ENCODE results near the gene IQSEC1.

IQSEC1 gene

DNA sequence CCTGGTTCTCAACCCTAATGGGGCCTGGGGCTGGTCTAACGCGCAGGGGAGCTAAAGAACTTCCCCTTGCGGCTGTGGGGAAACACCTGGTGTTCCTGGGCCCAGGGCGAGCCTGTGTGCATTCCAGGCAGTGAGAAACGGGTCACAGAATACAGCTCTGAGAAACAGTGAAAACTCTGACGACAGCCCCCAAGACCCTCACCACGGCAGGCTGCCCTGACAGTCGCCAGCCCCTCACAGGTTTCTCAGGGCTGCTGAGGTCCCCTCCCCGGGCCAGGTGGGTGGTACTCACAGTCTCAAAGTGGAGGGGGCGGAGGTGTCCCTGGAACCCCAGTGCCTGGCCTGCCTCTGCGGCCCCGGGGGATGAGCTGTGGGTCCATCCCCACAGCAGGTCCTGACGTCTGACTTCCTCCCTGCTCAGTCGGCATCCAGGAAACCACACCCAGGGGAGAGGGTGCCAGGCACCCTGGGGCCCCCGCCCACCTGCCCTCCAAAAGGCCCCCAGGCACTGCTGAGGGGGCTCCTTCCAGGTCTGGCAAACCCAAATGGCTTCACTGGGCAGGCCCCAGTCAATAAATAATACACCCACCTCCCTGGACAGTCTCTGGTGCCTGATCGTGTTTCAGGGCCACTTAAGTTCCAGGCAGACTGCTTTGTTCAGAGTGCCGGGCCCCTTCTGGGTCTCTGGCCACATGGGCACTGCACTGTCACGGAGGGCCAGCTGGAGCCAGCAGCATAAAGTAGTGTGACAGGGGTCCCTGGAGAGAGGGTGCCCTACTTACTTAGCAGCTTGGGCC is 57.7 kb downstream of the IQSEC1 start:
- peak in 1 of 14 donors; percentile 60 for DNase-seq

DNA sequence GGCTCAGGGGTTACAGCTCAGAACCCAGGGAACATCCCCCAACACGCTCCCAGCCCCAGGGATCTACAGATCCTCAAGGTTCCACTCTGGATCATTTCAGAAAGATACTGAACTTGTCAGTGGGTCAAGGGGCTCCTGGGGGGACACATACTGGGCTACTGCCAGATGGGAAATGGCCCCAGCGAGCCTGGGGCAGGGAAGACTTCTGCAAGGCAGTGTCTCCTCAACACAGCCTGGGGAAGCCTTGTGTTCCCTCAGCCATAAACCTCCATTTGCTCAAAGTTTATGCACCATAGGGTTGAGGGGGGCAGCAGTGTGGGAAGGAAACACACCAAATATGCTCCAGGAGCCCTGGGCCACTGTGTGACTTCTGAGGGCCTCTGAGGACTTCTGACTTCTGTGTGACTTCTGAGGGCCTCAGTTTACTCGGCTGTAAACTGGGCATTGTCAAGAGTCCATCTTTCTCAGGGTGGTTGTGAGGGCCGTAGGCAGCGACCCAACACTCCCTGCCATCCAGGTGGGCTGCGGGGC is 58.4 kb downstream of the IQSEC1 start:
- no peak for DNase-seq

DNA sequence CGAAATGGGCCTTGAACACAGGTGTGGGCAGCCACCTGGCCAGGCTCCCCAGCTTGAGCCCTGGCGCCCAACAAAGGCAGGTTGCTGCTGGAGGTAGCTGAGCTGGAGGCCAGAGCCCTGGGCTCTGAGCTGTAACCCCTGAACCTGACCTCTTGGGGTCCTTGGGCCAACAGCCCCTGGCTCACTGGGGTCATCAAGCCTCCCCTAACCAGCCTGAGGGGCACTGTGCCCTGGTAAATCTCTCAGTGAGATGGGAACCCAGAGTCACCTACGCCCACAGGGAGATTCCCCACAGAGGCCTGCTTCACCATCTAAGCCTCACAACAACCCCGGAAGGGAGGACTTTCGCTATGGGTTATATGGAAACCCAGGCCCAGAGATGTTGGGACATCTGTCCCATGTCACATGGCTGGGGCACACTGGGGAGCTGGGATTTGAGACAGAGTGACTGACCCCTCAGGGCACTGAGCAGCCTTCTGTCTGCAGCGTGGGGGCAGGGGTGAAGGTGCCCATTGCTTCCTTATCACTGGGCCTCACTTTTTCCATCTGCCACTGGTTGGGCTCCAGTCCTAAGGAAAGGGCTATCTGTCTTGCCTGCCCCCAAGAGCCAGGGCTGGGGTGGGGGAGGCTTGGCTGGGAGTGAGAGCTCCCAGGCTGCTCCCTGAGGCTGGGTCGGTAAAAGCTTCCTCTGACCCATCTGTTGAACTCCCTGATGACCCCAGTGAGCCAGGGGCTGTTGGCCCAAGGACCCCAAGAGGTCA is 59.1 kb downstream of the IQSEC1 start:
- no peak for DNase-seq

DNA sequence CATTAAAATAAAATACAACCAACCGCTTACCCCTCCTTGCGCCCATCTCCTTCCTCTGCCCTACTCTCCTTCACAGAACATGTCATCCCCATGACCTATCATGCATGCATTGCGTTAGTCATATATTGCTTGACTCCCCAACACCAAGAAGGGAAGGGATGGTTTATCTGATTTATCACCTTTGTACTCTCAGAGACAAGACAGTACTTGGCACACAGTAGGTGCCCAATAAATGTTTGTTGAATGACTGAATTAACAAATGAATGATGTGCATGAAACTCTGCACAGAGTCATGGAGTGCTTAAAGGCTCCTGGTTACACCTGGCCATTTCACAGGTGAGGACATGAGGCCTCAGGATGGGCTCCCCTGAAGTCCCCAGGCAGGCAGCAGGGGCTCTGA is 59.7 kb downstream of the IQSEC1 start:
- DNase-seq: no peak

DNA sequence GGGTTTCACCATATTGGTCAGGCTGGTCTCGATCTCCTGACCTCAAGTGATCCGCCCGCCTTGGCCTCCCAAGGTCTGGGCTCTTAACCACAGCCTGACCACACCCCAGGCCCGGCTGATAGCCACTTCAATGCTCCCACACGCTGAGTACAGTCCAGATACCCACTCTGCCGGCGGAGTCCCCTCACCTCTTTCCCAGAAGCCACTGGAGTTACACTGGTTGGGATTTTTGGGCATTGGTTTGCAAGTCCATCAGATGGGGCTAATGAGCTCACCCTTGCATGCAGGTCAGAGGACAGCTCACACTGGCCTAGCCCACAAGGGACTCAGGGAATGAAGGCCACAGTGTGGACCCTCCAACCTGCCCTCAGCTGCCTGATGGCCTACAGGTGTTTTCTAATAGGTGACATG is 60.1 kb downstream of the IQSEC1 start:
- no peak for DNase-seq

DNA sequence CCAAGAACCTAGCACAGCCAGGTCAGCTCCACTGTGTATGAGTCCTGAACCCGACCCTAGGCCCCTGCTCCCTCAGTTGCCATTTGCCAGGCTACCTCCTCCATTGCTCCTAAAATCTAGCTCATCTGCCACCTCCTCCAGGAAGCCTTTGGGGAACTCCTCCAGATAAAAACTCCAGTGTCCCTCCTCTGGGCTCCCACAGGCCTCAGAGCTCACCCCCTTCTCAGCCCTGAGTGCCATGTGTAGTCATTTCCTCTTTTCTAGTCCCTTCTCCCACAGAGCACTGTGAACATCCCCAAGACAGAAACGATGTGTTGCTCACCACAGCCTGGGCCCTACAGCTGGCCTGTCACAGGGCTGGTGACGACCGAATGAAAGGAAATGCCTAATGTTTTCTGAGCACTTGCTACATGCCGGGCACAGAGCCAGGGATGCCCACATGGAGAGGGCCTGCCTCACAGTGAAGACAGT is 61.0 kb downstream of the IQSEC1 start:
- DNase-seq: peak in 9 of 14 donors; percentile 25 to 66 (median 45)

DNA sequence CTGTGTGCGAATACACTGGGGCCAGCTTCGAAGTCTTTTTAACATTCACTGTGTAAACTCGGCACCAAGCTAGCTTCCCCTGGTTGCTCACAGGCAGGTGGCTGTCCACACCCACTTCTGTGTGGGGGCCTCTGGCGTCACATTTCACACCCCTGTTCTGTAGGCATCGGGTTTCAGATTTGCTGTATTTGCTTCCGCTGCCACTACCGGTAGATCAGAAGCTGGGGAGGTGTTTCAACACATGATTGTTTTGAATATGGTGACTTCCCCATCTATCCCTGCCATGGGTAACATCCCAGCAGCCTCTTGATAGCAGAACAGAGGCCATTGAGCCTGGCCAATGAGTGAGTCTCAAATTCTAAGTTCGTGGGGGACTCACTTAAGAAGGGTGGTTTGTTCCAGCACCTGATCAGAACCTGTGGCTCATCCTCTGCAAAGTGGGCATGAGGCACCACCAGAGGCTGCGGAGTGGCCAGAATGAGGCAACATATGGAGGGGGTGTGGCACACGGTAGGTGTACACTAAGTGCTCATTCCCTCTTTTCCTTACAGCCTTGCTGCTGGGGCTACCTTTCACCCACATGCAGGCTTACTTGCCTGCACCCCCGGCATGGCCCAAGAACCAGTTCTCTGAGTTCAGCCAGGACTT is 61.5 kb downstream of the IQSEC1 start:
- peak in 2 of 14 donors; percentile 31 to 36 for DNase-seq

DNA sequence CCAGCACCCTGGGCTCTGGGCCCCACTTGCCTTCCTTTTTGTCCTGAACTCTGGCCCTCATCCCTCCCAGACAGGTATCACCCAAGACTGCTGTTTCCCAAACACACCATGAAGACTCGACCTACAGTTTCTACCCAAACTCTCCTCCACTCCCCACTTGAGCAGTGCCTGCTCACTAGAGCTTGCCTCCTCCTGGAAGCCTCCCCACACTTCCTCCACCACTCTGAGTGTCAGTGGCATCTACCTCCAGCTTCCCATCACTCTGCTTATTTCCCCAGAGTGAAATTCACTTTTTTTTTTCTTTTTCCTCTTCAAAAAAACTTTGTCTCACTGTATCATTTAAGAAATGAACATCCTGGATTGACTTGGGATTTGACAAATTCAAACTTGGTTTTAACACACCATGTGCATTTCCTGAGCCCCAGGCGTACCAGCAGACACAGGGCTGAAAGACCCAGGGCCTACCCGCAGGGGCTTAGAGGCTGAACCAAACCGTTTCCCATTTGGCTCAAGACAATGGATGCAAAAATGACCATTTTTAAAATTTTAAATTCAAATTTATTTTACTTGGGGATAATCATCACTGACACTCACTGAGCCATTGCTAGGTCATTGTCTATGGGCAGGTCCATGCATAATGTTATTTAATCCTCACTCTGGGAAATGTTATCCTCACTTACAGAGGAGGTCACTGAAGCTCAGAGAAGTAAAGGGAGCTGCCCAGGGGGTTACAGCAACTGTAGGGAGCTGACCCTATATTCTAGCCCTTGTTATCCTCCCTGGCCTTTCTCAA is 62.3 kb downstream of the IQSEC1 start:
- no peak for DNase-seq

DNA sequence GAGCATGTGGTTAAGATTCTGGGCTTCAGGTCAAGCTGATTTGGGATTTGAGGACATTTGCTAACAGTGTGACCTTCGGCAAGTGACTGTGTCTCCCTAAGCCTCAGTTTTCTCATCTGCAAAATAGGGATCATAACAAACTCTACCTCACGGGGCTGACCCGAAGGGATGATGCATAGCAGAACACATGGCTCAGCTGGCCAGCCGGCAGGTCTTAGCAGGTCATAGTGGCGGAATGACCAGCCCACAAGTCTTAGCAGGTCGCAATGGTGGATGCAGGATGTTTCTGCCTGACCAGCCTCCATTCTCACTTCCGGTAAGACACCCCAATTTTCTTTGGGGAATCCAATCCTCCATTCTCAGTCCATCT is 63.3 kb downstream of the IQSEC1 start:
- DNase-seq: no peak

DNA sequence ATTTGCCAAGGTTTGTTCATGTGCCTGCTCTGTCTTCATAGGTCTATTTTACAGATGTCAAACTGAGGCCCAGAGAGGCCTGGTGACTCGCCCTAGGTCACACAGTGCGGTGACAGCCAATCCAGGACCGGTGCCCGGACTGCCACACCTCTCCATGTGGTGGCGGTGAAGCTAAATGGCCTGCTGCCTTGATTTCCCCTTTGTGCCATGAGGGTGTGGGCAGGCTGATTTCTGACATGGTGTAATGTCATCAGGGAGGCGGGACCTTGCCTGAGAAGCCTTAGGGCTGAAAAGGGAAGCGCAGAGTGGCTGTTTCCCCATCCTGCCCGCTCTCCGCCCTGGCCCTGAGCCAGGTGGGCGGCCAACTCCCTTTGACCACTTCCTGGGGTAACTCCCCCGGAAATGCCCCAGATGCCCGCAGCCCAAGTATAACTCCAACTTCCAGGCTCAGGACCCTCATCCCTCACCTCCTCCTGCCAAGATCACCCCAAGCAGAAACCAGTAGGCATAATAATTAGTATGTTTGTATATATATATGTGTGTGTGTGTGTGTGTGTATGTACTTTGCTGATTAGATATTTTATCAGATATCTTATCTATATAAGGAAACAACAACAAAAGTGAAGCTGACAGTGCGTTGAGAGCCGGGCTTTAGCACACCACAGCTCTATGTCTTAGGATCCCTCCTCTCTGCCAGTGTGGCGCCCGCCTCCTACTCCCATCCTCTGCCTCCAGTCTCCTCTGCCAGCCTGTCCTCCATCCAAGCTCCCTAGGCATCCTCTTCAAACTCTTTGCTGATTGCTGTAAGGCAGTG is 63.9 kb downstream of the IQSEC1 start:
- peak in 8 of 14 donors; percentile 13 to 53 (median 26) for DNase-seq

DNA sequence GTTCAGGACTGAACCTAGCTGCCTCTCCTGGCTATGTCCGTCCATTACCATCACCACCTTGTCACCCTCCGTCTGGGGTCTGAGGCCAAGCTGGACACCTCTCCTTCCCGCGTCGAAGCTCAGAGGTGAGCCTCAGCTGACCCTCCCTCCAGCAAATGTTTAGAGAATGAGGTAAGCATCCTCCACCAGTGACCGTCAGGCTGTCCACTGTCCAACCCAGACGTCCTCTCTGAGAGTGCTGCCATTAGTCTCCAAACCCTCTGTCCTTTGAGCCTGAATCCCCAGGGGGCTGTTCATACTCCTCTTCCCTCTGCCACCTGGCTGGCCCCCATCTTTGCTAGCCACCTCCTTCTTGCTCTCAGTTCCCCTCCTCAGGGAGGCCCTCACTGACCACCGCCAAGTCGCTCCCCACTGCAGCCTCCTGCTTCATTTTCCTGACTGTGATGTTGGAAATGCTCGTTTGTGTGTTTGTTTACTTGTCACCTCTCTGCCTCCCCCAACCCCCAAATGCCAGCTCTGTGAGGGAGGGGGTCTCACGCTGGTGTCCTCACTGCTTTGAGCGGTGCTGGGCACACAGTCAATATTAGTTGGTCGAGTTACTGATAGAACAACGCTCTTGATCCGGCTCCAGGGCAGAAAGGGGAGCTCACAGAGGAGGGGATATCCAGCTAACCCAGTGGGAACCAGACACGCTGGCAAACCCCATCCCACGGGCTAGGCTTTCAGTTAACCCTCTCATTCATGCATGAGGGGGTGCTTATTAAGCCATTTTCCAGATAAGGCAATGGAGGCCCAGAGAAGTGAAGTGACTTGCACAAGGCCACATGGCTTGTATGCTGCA is 64.9 kb downstream of the IQSEC1 start:
- no peak for DNase-seq

DNA sequence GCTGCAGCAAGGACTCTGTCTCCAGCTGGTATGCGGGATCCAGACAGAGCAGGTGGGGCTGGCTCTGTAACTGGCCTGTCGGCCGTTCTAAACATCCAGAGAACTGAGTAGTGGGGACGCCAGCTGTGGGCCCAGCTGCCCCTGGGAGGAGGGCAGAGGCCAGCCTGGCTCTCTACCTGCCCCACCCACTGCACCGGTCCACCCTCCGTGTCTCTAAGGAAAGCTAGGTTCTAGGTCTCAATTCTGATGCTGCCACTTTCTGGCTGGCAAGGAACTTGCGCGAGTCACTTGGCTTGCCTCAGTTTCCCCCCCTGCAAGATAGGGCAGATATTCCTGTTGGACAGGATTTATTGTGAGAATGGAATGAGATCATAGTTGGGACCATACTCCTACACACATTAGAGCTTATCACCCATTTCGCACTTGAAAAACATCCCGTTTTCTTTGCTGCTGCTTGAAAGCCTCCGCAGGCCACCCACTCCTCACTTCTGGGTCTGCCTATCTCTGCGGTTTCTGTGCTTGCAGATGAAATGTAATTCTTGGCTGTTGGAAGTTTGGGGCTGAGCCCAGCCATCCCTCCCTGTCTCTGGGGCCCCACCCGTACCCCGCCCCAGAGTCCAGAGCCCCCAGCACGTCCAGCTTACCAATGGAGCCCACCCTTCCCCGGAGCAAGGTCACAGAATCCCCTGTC is 65.8 kb downstream of the IQSEC1 start:
- no peak for DNase-seq

DNA sequence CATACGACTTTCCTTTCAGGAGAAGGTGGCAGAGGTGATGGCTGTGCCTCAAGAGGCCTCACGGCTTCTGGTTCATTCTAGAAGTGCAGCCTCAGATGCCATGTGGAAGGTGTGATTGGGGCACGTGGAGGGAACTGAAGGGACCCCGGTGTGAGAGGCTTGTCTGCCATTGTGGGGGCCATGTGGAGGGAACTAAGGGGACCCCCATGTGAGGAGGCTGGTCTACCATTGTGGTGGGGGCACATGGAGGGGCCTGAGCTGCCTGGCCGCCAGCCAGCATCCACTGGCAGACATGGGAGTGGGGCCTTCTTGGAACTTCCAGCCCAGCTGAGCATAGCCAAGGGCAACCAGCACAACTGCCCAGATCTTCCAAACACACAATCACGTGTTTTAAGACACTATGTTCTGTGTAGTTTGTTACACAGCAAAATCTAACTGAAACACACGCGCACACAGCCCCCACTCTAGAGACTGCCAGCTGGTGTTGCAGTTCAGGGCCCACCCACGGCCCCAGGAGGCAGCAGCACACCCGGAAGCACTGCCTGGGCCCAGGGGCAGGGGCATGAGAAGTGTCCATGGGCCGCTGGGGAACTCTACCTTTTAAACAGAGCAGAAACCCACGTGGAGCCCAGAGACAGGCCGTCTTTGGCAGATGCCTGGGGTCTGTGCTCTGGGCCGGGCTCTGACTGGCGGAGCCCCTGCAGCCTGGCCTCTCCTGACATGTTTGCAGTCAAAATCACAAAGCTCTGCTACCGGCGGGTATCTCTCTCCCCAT is 66.8 kb downstream of the IQSEC1 start:
- no peak for DNase-seq

DNA sequence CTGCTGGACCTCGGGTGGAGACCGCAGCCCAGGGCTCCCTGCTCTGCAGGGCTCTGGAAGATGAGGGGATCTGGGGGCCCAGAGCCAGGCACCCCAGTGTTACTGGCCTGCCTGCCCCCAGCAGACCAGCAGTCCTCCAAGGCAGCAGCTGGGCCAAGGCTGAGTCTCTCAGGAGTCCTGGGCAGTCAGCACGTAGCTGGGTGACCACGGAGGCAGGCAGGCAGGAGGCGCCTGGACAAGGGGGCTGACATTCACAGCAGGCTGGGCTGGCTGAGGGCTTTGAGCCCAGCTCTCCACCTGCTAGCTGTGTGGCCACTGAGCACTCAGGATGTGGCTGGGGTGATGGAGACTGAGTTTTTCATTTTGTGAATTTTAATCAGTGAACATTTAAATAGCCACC is 67.9 kb downstream of the IQSEC1 start:
- no peak for DNase-seq

DNA sequence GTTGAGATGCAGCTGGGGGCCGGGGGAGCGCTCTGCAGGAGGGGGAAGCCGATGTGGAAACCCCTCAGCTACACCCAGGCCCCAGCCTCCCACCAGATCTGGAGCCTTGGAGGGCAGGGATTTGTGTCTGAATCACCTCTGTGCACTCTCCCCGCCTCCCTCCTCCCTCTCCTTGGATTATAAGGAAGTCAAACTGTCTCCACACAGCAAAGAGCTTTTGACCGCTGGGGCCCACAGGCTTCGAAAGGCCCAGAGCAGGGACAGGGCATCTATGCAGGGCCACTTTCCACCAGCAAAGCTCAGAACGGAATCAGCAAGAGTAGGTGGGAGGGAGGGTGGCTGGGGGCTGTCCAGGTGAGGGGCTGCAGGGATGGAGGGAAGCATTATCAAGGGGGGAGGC is 68.9 kb downstream of the IQSEC1 start:
- peak in 1 of 14 donors; percentile 15 for DNase-seq

DNA sequence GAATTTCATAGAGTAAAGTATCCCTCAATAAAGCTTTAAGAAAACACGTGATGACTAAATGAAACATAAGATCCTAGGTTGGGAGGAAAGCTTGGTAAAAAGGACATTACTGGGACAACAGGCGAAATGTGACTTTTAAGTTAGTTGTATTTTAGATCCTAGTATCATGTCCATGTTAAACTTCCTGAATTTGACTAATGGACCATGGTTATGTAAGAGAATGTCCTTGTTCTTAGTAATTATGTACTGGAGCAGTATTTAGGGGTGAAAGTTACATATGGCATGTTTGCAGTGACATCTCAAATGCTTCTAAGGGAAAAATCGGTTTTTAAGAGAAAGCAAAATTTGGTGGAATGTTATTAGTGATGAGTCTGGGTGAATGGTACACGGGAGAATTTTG is 69.6 kb downstream of the IQSEC1 start:
- no peak for DNase-seq

DNA sequence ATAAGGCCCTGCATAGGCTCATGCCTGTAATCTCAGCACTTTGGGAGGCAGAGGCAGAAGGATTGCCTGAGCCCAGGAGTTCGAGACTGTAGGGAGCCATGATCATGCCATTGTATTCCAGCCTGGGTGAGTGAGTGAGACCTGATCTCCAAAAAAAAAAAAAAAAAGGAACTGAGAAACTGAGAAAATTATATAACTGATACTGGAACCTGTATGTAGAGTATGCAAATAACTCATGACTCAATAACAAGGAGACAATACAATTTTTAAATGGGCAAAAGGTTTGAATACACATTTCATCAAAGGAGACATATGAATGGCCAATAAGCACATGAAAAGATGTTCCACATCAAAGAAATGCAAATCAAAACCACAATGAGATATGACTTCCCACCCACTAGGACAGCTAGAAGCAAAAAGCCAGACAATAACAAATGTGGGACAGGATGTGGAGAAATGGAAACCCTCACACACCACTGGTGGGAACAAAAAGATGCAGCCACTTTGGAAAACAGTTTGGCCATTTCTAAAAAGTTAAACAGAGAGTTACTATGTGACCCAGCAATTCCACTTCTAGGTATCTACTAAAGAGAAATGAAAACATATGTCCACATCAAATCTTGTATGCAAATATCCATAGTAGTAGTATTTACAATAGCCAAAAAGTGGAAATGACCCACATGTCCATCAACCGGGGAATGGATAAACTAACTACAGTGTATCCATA is 70.7 kb downstream of the IQSEC1 start:
- DNase-seq: no peak

Data from C1 segment of cervical spinal cord (tissue), 14 donors.